SW480 (cell line): ENCODE results near the gene UAP1.

Experiments used
- DNase-seq: peaks from one replicate; pipeline ENCODE4 v3.0.0-alpha.2; 2016; ENCODE audit warnings: low spot score

The UAP1 gene

DNA sequence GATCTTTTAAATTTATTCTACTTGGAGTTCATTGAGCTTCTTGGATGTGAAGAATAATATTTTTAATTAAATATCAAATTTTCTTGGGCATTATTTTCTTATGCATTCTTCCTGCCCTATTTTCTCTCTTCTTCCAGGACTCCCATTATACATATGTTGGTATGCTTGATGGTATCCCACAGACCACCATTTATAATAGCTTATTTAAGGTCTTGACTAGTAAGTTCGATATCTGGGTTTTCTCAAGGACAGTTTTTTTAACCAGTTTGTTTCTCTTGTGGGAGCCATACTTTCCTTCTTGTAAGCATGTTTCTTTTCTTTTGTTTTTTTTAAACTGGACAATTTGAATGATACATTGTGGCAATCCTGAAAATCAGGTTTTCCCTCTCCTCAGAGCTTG is 55.3 kb downstream of the UAP1 start:
- no peak for DNase-seq

DNA sequence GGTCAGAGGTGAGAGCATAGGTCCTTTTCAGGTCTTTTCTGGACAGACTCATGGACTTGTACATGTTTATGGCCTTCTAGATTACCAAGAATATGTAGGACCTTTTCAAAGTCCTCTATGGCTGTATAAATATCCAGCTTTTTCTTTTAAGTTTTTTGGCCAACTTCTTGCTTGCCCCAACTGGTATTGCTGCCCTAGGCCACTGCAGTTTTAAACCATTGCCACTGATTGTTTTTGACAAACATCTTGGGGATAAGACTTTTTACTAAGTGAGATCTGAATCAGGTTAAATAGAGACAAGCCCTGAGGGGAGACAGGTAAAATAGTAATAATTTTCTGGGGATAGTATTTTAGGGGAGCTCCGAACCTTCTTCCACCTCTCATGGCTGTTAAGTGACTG is 56.0 kb downstream of the UAP1 start:
- no peak for DNase-seq

- DNase-seq = no peak
Observed at GRCh38 chr1:162619076-162619475, 57.6 kb downstream of the UAP1 start.

DNA sequence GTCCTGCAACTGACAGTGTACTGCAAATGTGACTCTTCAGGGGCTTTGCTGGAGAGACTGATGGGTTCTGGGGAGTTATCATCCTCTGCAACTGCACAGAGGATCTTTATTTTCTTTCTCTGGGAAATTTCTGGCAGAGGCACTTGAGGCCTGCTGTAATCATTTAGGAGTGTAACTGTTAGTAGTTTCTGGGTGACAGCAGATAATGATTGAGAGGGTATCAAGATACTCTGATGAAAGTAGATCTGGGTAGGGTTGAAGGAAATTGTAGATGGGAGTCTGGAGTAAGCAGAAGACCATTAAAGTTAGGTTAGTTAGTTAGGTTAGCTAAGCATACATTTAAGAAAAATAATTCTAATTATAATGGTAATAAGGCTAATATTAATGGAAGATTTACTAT is 59.7 kb downstream of the UAP1 start:
- no peak for DNase-seq

GRCh38 chr1:162625679-162626078 is 64.2 kb downstream of the UAP1 start:
- DNase-seq = no peak

GRCh38 chr1:162626094-162626493 is 64.6 kb downstream of the UAP1 start:
- DNase-seq = no peak

DNA sequence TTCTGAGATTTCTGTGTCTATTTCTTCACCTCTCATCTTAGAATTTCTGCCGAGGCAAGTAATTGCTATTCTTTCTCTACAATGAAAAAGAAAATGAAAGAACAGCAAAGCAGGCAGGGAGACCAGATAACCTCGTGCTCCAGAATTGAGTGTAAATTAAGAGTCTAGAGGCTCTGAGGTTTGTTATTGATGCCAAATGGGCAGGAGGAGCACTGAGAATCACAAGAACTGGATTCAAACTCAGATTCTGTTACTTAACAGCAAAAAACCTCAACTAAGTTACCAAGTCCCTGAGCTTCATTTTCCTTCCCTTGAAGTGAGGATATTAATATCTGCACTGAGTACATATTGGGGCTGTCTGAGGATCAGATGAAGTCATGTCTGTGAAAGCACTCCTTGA is 65.2 kb downstream of the UAP1 start:
- DNase-seq = no peak

DNA sequence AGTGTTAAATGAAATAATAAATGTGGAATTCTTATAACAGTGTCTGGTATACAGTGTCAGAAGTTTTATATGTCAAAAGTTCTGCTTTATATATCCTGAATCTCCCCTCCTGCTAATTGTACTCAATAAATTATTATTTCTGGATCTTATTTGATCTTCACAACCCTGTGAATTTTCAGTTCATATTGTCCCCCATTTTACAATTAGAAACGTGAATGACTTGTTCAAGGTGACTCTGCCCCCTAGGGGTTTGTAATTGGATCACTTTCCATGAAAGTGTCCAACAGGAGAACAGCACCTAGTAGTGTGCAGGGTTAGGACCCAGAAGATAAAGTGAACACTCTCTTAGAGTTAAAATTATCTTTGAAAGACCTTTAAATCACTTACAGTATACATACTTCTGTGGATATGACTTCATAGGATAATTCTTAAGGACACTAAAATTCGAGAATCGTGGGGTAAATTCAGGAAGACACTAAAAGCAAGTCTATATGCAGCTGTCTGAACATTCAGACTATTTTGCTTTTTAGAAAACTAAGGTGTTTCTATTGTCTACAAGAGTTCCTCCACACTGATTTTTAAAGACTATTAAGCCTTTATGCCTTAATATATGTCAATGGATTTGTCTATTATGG is 66.3 kb downstream of the UAP1 start:
- DNase-seq = peak; percentile 5

DNA sequence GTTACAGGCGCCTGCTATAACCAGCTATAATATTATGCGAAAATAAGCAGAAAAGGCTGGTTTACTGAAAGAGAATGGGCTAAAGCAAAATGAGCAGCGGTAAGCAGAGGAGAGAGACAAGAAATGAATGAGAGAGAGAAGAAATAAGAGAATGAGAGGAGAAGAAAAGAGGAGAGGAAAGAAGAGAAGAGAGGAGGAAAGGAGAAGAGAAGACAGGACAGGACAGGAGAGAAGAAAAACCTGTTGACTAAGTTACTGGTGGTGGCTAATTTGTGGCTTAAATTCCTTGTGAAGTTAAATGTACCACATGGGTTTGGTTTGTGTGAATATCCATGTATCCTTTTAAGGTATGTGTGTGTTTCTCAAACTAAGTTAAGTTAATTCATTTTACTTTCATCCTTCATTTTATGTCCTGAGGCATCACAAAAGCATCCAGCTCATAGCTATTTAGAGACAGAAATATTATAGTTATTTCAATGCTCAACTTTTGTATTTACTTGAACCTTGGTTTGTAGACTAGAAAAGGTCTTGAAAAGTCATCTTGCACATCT is 67.6 kb downstream of the UAP1 start:
- no peak for DNase-seq

DNA sequence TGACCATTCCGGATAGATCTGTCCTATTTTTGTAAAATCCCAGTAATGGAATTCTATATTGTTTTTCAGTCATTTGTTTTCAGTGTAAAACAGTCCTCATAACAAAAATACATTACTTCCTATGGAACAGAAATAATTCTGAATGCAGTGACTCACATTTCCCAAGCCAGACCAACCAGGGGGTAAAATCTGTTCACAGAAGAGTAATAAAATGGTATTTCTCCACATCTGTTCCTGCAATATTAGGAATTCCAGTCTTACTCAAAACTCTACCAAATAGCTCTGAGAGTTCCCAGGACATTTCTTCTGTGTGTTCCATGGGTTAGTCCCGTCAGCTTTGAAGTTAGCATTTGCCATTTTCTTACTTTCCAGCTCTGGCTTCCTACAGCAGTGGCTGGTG is 68.1 kb downstream of the UAP1 start:
- DNase-seq = no peak

- no peak for DNase-seq
Observed at GRCh38 chr1:162631546-162632191, 70.1 kb downstream of the UAP1 start.

DNA sequence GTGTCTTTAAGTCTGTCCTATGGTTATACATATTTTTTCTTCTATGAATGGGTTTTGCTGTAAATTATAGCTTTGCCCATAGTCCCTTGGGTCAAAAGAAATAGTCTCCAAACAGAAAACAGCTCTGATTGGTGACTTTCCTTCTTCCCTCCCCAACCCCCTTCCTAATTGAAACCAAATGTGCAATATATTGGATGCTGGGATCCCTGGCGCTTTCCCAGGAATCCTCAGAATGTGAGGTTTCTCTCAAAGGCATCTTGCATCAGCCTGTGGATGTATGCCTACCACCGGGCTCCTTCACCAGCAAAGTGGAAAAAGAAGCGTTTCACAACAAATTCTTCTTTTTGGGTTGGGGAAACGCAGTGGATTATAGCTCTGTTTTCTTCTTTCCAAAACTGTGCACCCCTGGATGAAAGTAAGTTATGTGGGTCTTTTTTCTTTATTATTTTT is 70.7 kb downstream of the UAP1 start, which contains the start of gene DDR2:
Gene DDR2 (plus strand): TSS at position 248 of the 450 bp plus-strand sequence. CDS start 86,600 bp downstream, outside the sequence.
- DNase-seq = no peak

DNA sequence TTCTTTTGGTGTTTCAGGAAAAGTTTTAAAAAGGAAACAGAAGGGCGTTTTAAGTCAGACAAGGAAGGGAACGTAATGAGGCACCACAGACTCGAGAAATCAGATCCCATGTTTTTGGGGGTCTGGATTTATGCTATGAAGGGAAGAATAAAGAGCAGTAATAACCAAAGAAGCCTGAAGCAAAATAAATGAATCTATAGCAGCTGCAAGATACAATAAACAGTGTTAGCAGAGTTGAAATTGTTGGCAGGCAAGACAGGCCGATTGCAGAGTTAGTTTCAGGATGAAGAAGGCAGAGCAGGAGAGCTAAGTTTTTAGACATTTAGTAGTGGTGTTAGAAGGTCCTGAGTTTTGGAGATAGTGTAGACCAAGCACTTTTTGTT is 71.2 kb downstream of the UAP1 start:
- DNase-seq = no peak

DNA sequence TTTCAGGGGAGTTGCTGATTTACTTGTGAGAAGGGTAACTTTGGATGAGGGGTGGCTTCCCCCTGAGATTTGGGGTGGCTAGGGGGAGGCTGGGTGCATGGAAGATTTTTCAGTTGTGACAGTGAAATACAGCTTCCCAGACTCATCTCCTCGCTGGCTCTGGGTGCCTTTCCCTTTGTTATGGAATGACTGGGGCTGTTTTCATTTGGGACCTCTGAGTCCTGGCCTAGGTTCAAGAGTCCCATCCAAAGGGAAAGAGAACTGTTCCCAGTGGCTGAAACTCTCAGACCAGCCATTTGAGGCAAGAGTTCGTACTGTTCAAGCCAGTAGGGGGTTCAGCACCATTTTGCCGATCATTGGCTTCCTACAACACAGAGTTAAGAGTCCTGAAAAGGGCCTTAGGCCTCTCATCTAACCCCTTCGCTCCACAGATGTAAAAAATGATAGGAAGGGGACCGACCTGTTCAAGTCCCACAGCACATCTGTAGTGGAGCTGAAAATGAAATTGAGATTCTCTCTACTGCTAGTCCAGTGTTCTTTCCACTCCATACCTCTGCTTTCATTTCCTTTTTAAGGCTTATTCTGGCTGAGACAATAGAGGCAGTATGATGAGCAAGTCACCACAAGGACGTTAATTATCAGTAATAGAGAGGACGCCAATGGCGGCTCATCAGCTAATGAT is 71.7 kb downstream of the UAP1 start:
- DNase-seq = no peak

DNA sequence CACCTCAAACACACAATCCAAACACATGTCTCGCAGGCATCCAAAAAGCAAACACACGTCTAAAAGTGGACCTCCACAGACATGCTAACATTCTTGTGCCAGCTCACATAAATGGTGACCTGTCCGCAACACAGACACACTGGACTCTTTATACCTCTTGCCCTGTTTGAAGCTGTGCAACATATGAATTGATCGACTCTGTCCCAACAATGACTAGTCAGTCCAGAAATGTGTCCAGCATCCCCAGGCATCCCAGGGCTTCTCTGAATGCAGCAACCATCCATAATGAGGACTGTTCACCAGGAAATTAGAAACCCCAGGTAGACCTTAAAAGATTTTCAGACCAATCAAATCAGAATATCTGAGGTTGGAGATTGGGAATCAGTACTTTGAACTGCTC is 73.9 kb downstream of the UAP1 start:
- no peak for DNase-seq

DNA sequence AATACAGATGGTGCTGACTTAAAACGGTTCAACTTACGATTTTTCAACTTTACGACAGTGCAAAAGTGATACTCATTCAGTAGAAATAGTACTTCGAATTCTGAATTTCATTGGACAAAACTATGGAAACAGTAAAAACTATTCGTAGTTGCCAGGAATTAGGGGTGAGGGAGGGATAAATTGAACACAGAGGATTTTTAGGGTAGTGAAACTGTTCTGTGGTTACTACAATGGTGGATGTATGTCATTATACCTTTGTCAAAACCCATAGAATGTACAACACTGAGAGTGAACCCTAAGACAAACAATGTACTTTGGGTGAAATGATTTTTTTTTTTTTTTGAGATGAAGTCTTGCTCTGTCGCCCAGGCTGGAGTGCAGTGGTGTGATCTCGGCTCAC is 78.2 kb downstream of the UAP1 start:
- no peak for DNase-seq

DNA sequence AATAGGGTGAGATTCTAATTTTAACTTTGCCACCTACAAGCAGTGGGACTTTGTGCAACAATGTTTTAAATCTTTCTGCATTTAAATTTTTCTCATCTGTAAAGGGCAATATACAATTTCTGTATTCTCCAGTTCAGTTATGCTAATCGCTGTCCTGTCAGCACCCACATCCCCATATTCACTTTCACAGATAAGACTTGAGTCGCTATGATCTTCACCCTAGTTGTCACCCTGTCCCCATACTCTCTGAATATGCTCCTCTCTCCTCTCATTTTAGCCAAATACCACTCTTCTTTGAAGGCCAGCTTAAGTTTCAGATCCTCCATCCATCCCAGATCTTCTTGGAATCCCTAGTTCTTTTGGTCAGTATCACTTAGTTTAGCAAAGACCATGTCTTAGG is 79.6 kb downstream of the UAP1 start:
- no peak for DNase-seq

DNA sequence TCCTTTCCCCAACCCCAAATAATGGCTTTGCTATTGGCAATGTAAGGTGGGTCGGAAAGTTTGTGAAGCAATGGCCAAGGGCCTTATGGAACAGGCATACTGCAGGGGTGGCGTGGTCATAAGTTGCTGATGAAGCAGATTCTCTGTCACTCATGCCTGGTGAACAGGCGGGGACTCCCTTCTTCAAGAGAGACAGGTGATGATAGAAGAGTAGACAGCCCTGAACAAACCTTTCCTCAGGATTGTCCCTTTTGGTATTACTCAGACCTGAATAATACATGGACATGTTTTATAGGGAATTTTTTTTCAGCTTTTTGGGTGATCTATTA is 83.4 kb downstream of the UAP1 start:
- no peak for DNase-seq

- no peak for DNase-seq
Observed at GRCh38 chr1:162645666-162646065, 84.1 kb downstream of the UAP1 start.

GRCh38 chr1:162649583-162649982 is 88.1 kb downstream of the UAP1 start:
- no peak for DNase-seq
